HUES48 (cell line): ENCODE data around the gene BAIAP3.
A peak's percentile ranks its signal among the peaks of the same experiment; 100 is the strongest.

Experiments
- H3K27ac ChIP-seq: one replicate; pipeline ENCODE4 v1.7.0; 2013; ENCODE audit warnings: low read depth, low read length, inconsistent platforms
- H3K27me3 ChIP-seq: 2 replicates; pipeline ENCODE4 v1.6.1; 2013; ENCODE audit warnings: mild to moderate bottlenecking, low read length; ENCODE audit not compliant: control insufficient read depth, insufficient read depth
- H3K36me3 ChIP-seq: 2 replicates; pipeline ENCODE4 v1.6.1; 2013; ENCODE audit warnings: low read length; ENCODE audit not compliant: control insufficient read depth, insufficient read depth
- H3K4me1 ChIP-seq: 2 replicates; pipeline ENCODE4 v1.6.1; 2013; ENCODE audit warnings: mild to moderate bottlenecking, low read length; ENCODE audit not compliant: control insufficient read depth, insufficient read depth
- H3K4me3 ChIP-seq: 2 replicates; pipeline ENCODE4 v1.5.1; 2013; ENCODE audit warnings: mild to moderate bottlenecking, low read depth, low read length
- H3K9ac ChIP-seq: 2 replicates; pipeline ENCODE4 v1.6.1; 2013; ENCODE audit warnings: mild to moderate bottlenecking, low read depth, low read length, moderate library complexity
- H3K9me3 ChIP-seq: 2 replicates; pipeline ENCODE4 v1.6.1; 2013; ENCODE audit warnings: low read length; ENCODE audit not compliant: control insufficient read depth, insufficient read depth

BAIAP3 gene

GRCh38 chr16:1335996-1336395 lies 2.6 kb downstream of the BAIAP3 start:
- Histone ChIP-seq H3K4me3 (no peak overlapping the region), H3K9ac (no peak overlapping the region), H3K36me3 (no peaks in the 10 kb centered on the region), H3K27ac (no peak overlapping the region), H3K27me3 (peaks cover 48% of the 10 kb centered on the region), H3K4me1 (peaks cover 11% of the 10 kb centered on the region; the same call in 1 of the 2 replicates), H3K9me3 (no peaks in the 10 kb centered on the region)

- no peak overlapping the region for H3K27ac ChIP-seq
Observed at GRCh38 chr16:1336619-1337018, 3.2 kb downstream of the BAIAP3 start.

GRCh38 chr16:1337486-1337885 lies 4.0 kb downstream of the BAIAP3 start:
- H3K27ac ChIP-seq: no peak overlapping the region
- peaks cover under 1% of the 10 kb centered on the region; the same call in 1 of the 2 replicates for H3K4me1 ChIP-seq
- no peak overlapping the region for H3K4me3 ChIP-seq

More at GRCh38 chr16:1336619-1337018, 3.2 kb downstream of the BAIAP3 start:
- Histone ChIP-seq H3K4me1 (peaks cover 6% of the 10 kb centered on the region; the same call in 1 of the 2 replicates), H3K36me3 (no peaks in the 10 kb centered on the region), H3K4me3 (no peak overlapping the region), H3K9ac (no peak overlapping the region), H3K9me3 (no peaks in the 10 kb centered on the region), H3K27me3 (peaks cover 50% of the 10 kb centered on the region)

GRCh38 chr16:1338119-1338730 lies 4.8 kb downstream of the BAIAP3 start:
- peaks cover 3% of the 10 kb centered on the region; the same call in 1 of the 2 replicates for H3K4me1 ChIP-seq
- H3K27me3 ChIP-seq: peaks cover 43% of the 10 kb centered on the region
- H3K4me3 ChIP-seq: no peak overlapping the region
- H3K27ac ChIP-seq: no peak overlapping the region
- H3K9me3 ChIP-seq: no peaks in the 10 kb centered on the region
- H3K36me3 ChIP-seq: no peaks in the 10 kb centered on the region
- H3K9ac ChIP-seq: no peak overlapping the region

More at GRCh38 chr16:1337486-1337885, 4.0 kb downstream of the BAIAP3 start:
- no peak overlapping the region for H3K9ac ChIP-seq
- H3K9me3 ChIP-seq: no peaks in the 10 kb centered on the region
- H3K36me3 ChIP-seq: no peaks in the 10 kb centered on the region
- peaks cover 50% of the 10 kb centered on the region for H3K27me3 ChIP-seq

- no peak overlapping the region for H3K4me3 ChIP-seq
- no peaks in the 10 kb centered on the region for H3K36me3 ChIP-seq
- peaks cover 3% of the 10 kb centered on the region; the same call in 1 of the 2 replicates for H3K4me1 ChIP-seq
- no peak overlapping the region for H3K27ac ChIP-seq
- peaks cover 36% of the 10 kb centered on the region for H3K27me3 ChIP-seq
- no peak overlapping the region for H3K9ac ChIP-seq
- no peaks in the 10 kb centered on the region for H3K9me3 ChIP-seq
Observed at GRCh38 chr16:1338855-1339675, 5.6 kb downstream of the BAIAP3 start.

- H3K36me3 ChIP-seq: no peaks in the 10 kb centered on the region
- no peaks in the 10 kb centered on the region for H3K9me3 ChIP-seq
- H3K27me3 ChIP-seq: peaks cover 18% of the 10 kb centered on the region
- no peak overlapping the region for H3K27ac ChIP-seq
- no peak overlapping the region for H3K9ac ChIP-seq
- H3K4me1 ChIP-seq: peaks cover 3% of the 10 kb centered on the region; the same call in 1 of the 2 replicates
- H3K4me3 ChIP-seq: no peak overlapping the region
Observed at GRCh38 chr16:1340730-1341494, 7.5 kb downstream of the BAIAP3 start.

GRCh38 chr16:1341495-1342420 lies 8.3 kb downstream of the BAIAP3 start:
- Histone ChIP-seq H3K4me3 (no peak overlapping the region), H3K4me1 (peaks cover 3% of the 10 kb centered on the region; the same call in 1 of the 2 replicates), H3K9me3 (no peaks in the 10 kb centered on the region), H3K27ac (no peak overlapping the region), H3K27me3 (peaks cover 9% of the 10 kb centered on the region; the same call in 1 of the 2 replicates), H3K36me3 (no peaks in the 10 kb centered on the region), H3K9ac (no peak overlapping the region)

GRCh38 chr16:1342526-1343427 lies 9.3 kb downstream of the BAIAP3 start:
- H3K4me1 ChIP-seq: peaks cover 3% of the 10 kb centered on the region; the same call in 1 of the 2 replicates
- no peak overlapping the region for H3K27ac ChIP-seq

GRCh38 chr16:1343428-1344242 lies 10.2 kb downstream of the BAIAP3 start:
- Histone ChIP-seq H3K27me3 (peaks cover 9% of the 10 kb centered on the region; the same call in 1 of the 2 replicates), H3K9ac (no peak overlapping the region), H3K4me3 (peak overlapping the region; percentile 51), H3K9me3 (no peaks in the 10 kb centered on the region), H3K27ac (no peak overlapping the region), H3K36me3 (peaks cover 6% of the 10 kb centered on the region; the same call in 1 of the 2 replicates), H3K4me1 (peaks cover 3% of the 10 kb centered on the region; the same call in 1 of the 2 replicates)

More at GRCh38 chr16:1342526-1343427, 9.3 kb downstream of the BAIAP3 start:
- H3K9ac ChIP-seq: no peak overlapping the region
- H3K9me3 ChIP-seq: no peaks in the 10 kb centered on the region
- H3K4me3 ChIP-seq: peak overlapping the region; percentile 51
- H3K27me3 ChIP-seq: peaks cover 9% of the 10 kb centered on the region; the same call in 1 of the 2 replicates
- no peaks in the 10 kb centered on the region for H3K36me3 ChIP-seq
